Activated CD4-positive, CD25-positive, alpha-beta regulatory T cell treated with anti-CD3 and anti-CD28 coated beads, Interleukin-2, amount 50 U/mL, for 24 hours (primary cell): ENCODE measurements around the gene TMEM9B.
"Not testable (repeated sequence)": the region's sequence is repeated elsewhere in the genome, so short reads cannot be mapped to it uniquely, and the experiment has no call there.

Experiments
- ATAC-seq, 2 donors: fragments of 150-1000 bp; cut with Tn5 transposase; one replicate each; pipeline ENCODE4 v1.10.0; 2021; ENCODE audit warnings: mild to moderate bottlenecking in 1 of 2, moderate library complexity in 1 of 2

TMEM9B gene

GRCh38 chr11:8964324-8965320 is at the start of gene TMEM9B:
TSS of gene TMEM9B (minus strand) at chr11:8964442. CDS start at chr11:8964313, 129 bp downstream.
- ATAC-seq: peak; percentile 87 to 88

GRCh38 chr11:9013373-9013772 is 49.1 kb upstream of the TMEM9B start:
- no peak for ATAC-seq

GRCh38 chr11:9009538-9009937 is 45.3 kb upstream of the TMEM9B start:
- not testable (repeated sequence) for ATAC-seq

- ATAC-seq: no peak
Measured at GRCh38 chr11:9008661-9009060, 44.4 kb upstream of the TMEM9B start.

GRCh38 chr11:9008011-9008550 is 43.8 kb upstream of the TMEM9B start:
- ATAC-seq: no peak

- ATAC-seq: no peak
Measured at GRCh38 chr11:9005087-9005486, 40.8 kb upstream of the TMEM9B start.

GRCh38 chr11:9004183-9004926 is 40.1 kb upstream of the TMEM9B start:
- ATAC-seq: no peak

- ATAC-seq: peak; percentile 42 to 47
Measured at GRCh38 chr11:9003573-9004182, 39.4 kb upstream of the TMEM9B start, which contains the start of gene NRIP3. TSS of gene NRIP3 (minus strand) at chr11:9004001. CDS start at chr11:9003935, 66 bp downstream.

GRCh38 chr11:9002920-9003572 is 38.8 kb upstream of the TMEM9B start:
- no peak for ATAC-seq

- peak; percentile 95 to 96 for ATAC-seq
Measured at GRCh38 chr11:9001736-9002135, 37.5 kb upstream of the TMEM9B start.

GRCh38 chr11:8998017-8998416 is 33.8 kb upstream of the TMEM9B start:
- ATAC-seq: no peak

- ATAC-seq: no peak
Measured at GRCh38 chr11:8997451-8997850, 33.2 kb upstream of the TMEM9B start.

- no peak for ATAC-seq
Measured at GRCh38 chr11:8989453-8989852, 25.2 kb upstream of the TMEM9B start.

- ATAC-seq: no peak
Measured at GRCh38 chr11:8988329-8989234, 24.3 kb upstream of the TMEM9B start.

GRCh38 chr11:8987446-8987845 is 23.2 kb upstream of the TMEM9B start:
- no peak for ATAC-seq

GRCh38 chr11:8986772-8987171 is 22.5 kb upstream of the TMEM9B start:
- ATAC-seq: not testable (repeated sequence)

- no peak for ATAC-seq
Measured at GRCh38 chr11:8985462-8985861, 21.2 kb upstream of the TMEM9B start.

- ATAC-seq: peak; percentile 32 to 41
Measured at GRCh38 chr11:8983552-8983951, 19.3 kb upstream of the TMEM9B start.

GRCh38 chr11:8980485-8980884 is 16.2 kb upstream of the TMEM9B start:
- no peak for ATAC-seq

GRCh38 chr11:8979365-8979764 is 15.1 kb upstream of the TMEM9B start:
- not testable (repeated sequence) for ATAC-seq

GRCh38 chr11:8973121-8973520 is 8.9 kb upstream of the TMEM9B start:
- ATAC-seq: no peak
